Thymus (tissue), 11 donors: ENCODE data around the gene BBS5. TPM values are rescaled to one million over a fixed set of nuclear protein-coding genes. Genes with fewer than 3 reads are reported as not detected.
"Not testable (repeated sequence)": the region's sequence is repeated elsewhere in the genome, so short reads cannot be mapped to it uniquely, and the experiment has no call there.

Experiments
- DNase-seq, 9 donors: peaks; one replicate each; pipeline ENCODE4 v3.0.0-alpha.2; 2013; ENCODE audit warnings: low spot score in 9 of 9, low read depth in 6 of 9, missing footprints in 1 of 9
- H3K27ac ChIP-seq, 2 donors: one replicate each; pipeline ENCODE4 v1.5.1; 2013; ENCODE audit warnings: control low read depth in 1 of 2, low read depth in 1 of 2, low read length in 1 of 2, mild to moderate bottlenecking in 1 of 2, moderate library complexity in 1 of 2
- H3K27me3 ChIP-seq, 2 donors: one replicate each; pipeline ENCODE4 v1.5.1; 2013; ENCODE audit warnings: low read length in 1 of 2; ENCODE audit not compliant: control insufficient read depth in 2 of 2, insufficient read depth in 1 of 2
- H3K36me3 ChIP-seq, 2 donors: one replicate each; pipeline ENCODE4 v1.5.1; 2013; ENCODE audit warnings: low read length in 1 of 2, mild to moderate bottlenecking in 1 of 2, moderate library complexity in 1 of 2; ENCODE audit not compliant: control insufficient read depth in 2 of 2, insufficient read depth in 2 of 2
- H3K4me1 ChIP-seq, 2 donors: one replicate each; pipeline ENCODE4 v1.5.1; 2013; ENCODE audit warnings: low read length in 2 of 2; ENCODE audit not compliant: control insufficient read depth in 2 of 2, insufficient read depth in 2 of 2
- H3K4me3 ChIP-seq, 2 donors: one replicate each; pipeline ENCODE4 v1.5.1; 2013; ENCODE audit warnings: low read length in 2 of 2, control low read depth in 1 of 2, mild to moderate bottlenecking in 1 of 2
- H3K9me3 ChIP-seq, 2 donors: one replicate each; pipeline ENCODE4 v1.5.1; 2013; ENCODE audit warnings: low read length in 1 of 2, mild to moderate bottlenecking in 1 of 2; ENCODE audit not compliant: control insufficient read depth in 2 of 2, insufficient read depth in 1 of 2
- WGBS: extraction: QIAGEN DNeasy Blood & Tissue Kit; methylation state at CpG from one replicate; pipeline ENCODE4 v1.1.7; 2013; 5-methylcytosine and 5-hydroxymethylcytosine counted together
- polyA plus RNA-seq: library from polyadenylated mRNA; stranded (reverse); fragments of 200-250 nt; gene quantifications from one replicate; pipeline ENCODE4 v1.2.3, GENCODE V29; 2013
- total RNA-seq: library from RNA; stranded (reverse); fragments of 120-200 nt; gene quantifications from one replicate; pipeline ENCODE4 v1.2.4, GENCODE V29; 2013
- donor health status: healthy.

BBS5 gene
- total and polyA plus RNA-seq, 2 donors: 1.7 to 7.8 TPM

DNA sequence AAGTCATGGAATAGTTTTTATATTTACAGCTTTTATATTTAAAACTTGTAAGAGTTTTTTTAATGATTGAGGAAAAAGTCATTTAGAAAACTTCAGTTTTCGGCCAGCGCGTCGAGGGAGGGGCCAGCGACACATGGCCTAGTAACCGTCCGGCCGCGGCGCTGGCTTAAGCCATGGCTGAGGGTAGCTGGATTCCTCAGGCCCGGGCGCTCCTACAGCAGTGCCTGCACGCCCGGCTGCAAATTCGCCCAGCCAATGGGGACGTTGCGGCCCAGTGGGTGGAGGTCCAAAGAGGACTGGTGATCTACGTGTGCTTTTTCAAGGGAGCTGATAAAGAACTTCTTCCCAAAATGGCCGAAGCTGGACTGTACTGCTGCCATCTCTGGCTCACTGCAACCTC, 25.4 kb downstream of the BBS5 start:
- 98% methylated on average over 19 of the region's 19 CpGs for WGBS
- H3K27me3 ChIP-seq: no peaks in the 10 kb centered on the region

DNA sequence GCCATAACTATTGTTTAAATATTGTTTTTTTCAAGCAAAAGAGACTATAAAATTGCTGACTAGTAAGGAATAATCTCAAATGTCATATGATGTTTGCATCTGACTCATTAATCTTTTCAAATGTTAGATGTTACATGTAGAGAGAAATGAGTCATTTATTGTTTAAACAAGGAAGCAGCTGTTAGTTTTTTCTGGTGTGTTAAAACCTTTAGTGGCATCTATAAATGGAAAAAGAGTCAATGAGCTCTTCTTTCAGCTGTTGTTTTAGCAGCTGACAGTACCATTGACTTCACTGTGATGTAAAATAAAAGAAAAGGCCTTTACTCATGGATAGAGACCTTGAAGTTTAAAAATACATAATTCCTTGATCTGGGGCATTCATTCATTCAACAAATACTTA, 28.4 kb downstream of the BBS5 start:
- H3K9me3 ChIP-seq: no peaks in the 10 kb centered on the region
- H3K4me3 ChIP-seq: no peak overlapping the region
- DNase-seq: no peak
- no peaks in the 10 kb centered on the region for H3K27me3 ChIP-seq
- H3K4me1 ChIP-seq: no peaks in the 10 kb centered on the region
- no peaks in the 10 kb centered on the region for H3K36me3 ChIP-seq
- H3K27ac ChIP-seq: no peak overlapping the region

More for the DNA sequence above, 25.4 kb downstream of the BBS5 start:
- Histone ChIP-seq H3K4me1 (no peaks in the 10 kb centered on the region), H3K36me3 (no peaks in the 10 kb centered on the region), H3K4me3 (no peak overlapping the region), H3K9me3 (no peaks in the 10 kb centered on the region), H3K27ac (no peak overlapping the region)
- no peak for DNase-seq

DNA sequence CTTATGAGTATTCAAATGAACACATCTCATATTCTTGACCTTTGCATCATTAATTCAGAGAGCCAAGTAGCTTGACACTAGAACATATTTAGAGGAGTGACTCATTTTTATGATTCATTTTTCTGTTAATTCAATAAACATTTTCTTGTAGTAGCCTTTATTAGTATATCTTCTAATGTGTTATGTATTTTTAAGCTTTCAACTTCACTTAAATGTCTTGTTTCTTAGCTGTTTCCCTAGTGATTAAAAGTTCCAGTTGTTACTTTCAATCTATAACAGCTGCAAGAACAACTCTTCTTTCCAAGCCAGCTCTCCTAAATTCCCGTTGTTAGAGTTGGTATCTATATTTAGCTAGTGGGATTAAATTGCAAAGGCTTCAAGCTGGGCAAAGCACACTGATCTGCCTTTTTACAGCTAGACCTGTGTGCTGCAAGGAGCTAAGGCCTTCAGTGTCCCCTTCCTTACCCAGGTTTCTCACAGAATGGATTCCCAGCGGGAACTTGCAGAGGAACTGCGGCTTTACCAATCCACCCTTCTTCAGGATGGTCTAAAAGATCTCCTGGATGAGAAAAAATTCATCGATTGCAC, 30.1 kb downstream of the BBS5 start, which contains the start of gene KLHL41:
Gene KLHL41 (plus strand): TSS at position 405 of the 588 bp plus-strand sequence. CDS start 77 bp downstream, at position 482.
- Histone ChIP-seq H3K27me3 (no peaks in the 10 kb centered on the region), H3K4me1 (no peaks in the 10 kb centered on the region), H3K27ac (no peak within 1 kb of the TSS), H3K4me3 (no peak within 1 kb of the TSS), H3K36me3 (no peaks in the 10 kb centered on the region), H3K9me3 (no peaks in the 10 kb centered on the region)
- WGBS: 98% methylated on average over 4 of the region's 4 CpGs
- no peak for DNase-seq

DNA sequence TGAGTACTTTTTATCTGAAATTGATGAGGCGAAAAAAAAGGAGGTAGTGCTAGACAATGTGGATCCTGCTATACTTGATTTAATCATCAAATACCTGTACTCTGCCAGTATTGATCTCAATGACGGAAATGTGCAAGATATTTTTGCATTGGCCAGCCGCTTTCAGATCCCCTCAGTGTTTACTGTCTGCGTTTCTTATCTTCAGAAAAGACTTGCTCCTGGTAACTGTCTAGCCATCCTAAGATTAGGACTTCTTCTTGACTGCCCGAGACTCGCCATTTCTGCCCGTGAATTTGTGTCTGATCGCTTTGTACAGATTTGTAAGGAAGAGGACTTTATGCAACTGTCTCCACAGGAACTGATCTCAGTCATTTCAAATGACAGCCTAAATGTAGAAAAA, 30.7 kb downstream of the BBS5 start:
- Histone ChIP-seq H3K4me1 (no peaks in the 10 kb centered on the region), H3K4me3 (no peak overlapping the region), H3K27ac (no peak overlapping the region), H3K27me3 (no peaks in the 10 kb centered on the region), H3K36me3 (no peaks in the 10 kb centered on the region), H3K9me3 (no peaks in the 10 kb centered on the region)
- DNase-seq: no peak
- over 99% methylated on average over 8 of the region's 8 CpGs for WGBS

DNA sequence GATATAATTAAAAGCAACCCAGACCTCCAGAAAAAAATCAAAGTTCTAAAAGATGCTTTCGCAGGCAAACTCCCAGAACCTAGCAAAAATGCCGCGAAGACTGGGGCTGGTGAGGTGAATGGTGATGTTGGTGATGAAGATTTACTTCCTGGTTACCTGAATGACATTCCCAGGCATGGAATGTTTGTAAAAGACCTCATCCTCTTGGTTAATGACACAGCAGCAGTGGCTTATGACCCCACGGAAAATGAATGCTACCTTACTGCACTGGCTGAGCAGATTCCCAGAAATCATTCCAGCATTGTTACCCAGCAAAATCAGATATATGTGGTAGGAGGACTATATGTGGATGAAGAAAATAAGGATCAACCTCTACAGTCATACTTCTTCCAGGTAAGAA, 31.2 kb downstream of the BBS5 start:
- H3K4me3 ChIP-seq: no peak overlapping the region
- DNase-seq: no peak
- H3K27me3 ChIP-seq: no peaks in the 10 kb centered on the region
- H3K9me3 ChIP-seq: no peaks in the 10 kb centered on the region
- over 99% methylated on average over 4 of the region's 4 CpGs for WGBS
- H3K27ac ChIP-seq: no peak overlapping the region
- H3K4me1 ChIP-seq: no peaks in the 10 kb centered on the region
- no peaks in the 10 kb centered on the region for H3K36me3 ChIP-seq

DNA sequence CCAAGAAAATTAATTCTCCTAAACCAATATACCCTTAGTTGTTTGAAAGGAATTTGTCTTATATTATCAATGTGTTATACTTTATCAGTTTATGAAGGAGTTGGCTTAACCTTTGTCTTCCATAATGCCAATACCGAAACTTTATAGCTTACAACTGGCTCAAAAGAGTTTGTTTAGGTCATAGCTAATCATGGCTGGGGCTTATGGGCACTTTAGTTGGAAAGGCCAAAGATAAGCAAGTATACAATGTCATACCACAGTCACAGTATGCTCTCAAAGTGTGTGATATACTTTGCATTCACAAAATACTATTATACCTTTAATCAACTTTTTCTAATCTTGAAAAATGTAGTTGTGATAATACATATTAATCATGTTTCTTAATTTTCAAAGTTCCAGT, 32.5 kb downstream of the BBS5 start:
- Histone ChIP-seq H3K27ac (no peak overlapping the region), H3K4me3 (no peak overlapping the region), H3K9me3 (no peaks in the 10 kb centered on the region), H3K4me1 (no peaks in the 10 kb centered on the region), H3K27me3 (no peaks in the 10 kb centered on the region), H3K36me3 (no peaks in the 10 kb centered on the region)
- 100% methylated on average over 1 of the region's 1 CpG for WGBS
- DNase-seq: no peak

DNA sequence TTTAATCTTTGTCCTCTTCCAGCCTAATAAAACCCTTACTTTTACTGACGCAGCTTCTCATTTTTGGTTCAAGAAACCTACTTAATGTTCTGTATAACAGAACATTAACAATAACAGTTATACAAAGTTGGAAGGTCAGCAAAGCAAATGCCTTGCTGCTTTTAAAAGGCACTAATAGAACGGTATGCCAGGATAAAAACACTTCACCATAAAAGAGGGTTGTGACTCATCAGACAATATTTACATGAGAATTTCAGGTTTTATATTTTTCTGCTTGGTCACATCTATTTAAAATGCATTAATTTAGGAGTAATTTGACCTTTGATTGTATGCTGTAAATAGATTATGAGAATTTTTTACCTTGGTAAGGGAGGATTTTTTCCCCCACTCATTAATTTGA, 33.2 kb downstream of the BBS5 start:
- no peak for DNase-seq
- Histone ChIP-seq H3K27me3 (no peaks in the 10 kb centered on the region), H3K4me3 (no peak overlapping the region), H3K27ac (no peak overlapping the region), H3K4me1 (no peaks in the 10 kb centered on the region), H3K9me3 (no peaks in the 10 kb centered on the region), H3K36me3 (no peaks in the 10 kb centered on the region)
- 97% methylated on average over 2 of the region's 2 CpGs for WGBS

DNA sequence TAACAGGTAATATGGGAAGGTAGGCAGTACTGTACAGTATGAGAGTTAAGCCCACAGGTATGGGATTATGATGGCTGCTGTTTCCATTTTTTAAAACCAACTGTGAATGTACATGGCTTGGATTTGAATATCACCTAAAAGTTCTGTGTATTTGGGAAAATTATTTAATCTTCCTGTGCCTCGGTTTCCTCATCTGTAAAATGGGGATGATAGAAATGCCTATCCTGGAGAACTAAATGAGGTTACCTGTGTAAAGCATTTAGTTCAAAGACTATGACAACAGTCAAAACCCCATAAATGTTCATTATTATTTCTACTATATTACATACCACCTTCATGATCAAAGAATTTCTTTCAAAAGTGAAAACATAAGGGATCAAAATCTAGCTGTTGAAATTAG, 33.8 kb downstream of the BBS5 start:
- 100% methylated on average over 1 of the region's 1 CpG for WGBS
- Histone ChIP-seq H3K27ac (no peak overlapping the region), H3K4me1 (no peaks in the 10 kb centered on the region), H3K4me3 (no peak overlapping the region), H3K27me3 (no peaks in the 10 kb centered on the region), H3K36me3 (no peaks in the 10 kb centered on the region), H3K9me3 (no peaks in the 10 kb centered on the region)
- DNase-seq: no peak

DNA sequence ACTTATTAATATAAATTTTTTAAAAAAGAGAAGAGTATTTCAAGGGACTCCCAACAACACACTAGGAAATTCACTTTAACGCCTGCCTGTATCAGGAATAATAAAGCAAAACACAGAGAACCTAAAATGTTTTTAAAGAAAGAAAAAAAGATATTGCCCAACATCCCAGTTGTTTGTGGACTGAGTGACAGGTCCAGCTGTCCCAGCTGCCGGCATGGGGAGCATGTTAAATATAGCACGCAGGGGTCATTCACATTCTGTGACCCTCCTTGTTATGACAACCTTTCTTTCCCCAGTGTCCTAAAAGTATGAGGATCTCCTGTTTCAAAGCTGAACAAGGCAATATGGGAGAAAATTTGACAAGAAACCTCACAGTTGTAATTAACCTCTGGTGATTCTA, 34.6 kb downstream of the BBS5 start:
- H3K27me3 ChIP-seq: no peaks in the 10 kb centered on the region
- 97% methylated on average over 3 of the region's 3 CpGs for WGBS
- no peaks in the 10 kb centered on the region for H3K4me1 ChIP-seq
- DNase-seq: no peak
- no peaks in the 10 kb centered on the region for H3K36me3 ChIP-seq
- H3K9me3 ChIP-seq: no peaks in the 10 kb centered on the region
- no peak overlapping the region for H3K27ac ChIP-seq
- no peak overlapping the region for H3K4me3 ChIP-seq

DNA sequence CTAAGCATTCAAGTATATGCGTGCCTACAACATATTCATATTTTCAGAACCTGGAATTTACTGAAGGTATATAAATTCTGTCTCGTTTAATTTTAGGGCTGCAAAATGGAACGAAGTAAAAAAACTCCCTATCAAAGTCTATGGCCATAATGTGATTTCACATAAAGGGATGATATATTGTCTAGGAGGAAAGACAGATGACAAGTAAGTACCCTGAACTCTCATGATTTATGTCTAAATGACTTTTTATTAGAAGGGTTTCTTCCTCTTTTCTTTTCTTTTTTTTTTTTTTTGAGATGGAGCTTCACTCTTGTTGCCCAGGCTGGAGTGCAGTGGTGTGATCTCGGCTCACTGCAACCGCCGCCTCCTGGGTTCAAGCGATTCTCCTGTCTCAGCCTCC, 35.5 kb downstream of the BBS5 start:
- not testable (repeated sequence) for H3K27ac ChIP-seq, H3K36me3 ChIP-seq, H3K4me3 ChIP-seq, H3K4me1 ChIP-seq, H3K27me3 ChIP-seq, H3K9me3 ChIP-seq, DNase-seq
- WGBS: 92% methylated on average over 7 of the region's 7 CpGs
